T-cell (primary cell): ENCODE measurements around the gene AP5S1. TPM values are rescaled to one million over a fixed set of nuclear protein-coding genes. Genes with fewer than 3 reads are reported as not detected.
A peak's percentile ranks its signal among the peaks of the same experiment; 100 is the strongest.

Experiments
- ATAC-seq, 4 experiments: fragments of 200-7000 bp in 3 of 4; fragments of 150-1000 bp in 1 of 4; cut with Tn5 transposase; replicated peaks in 1 of 4; 1 replicate in 3 of 4; 2 replicates in 1 of 4; pipeline ENCODE4 v1.10.0; 2021; ENCODE audit warnings: moderate library complexity in 3 of 4, mild to moderate bottlenecking in 2 of 4, moderate number of reproducible peaks in 1 of 4
- CTCF ChIA-PET, 2 donors: fragments of 300-600 bp; sonication (Branson Sonifier 250); formaldehyde crosslinking; loops; one replicate each; lab custom pipeline; 2022; ENCODE audit warnings: antibody characterized with exemption in 2 of 2; lab: Charles Lee
- POLR2A ChIA-PET, 2 donors: fragments of 300-600 bp; sonication (Branson Sonifier 250); formaldehyde crosslinking; loops; one replicate each; lab custom pipeline; 2022; ENCODE audit warnings: antibody characterized with exemption in 2 of 2; lab: Charles Lee
- DNase-seq, 35 experiments: peaks; one replicate each; pipeline versions ENCODE4 v3.0.0 to v3.0.0-alpha.2; 2013 to 2023
- H3K27ac ChIP-seq: one replicate; pipeline ENCODE4 v1.5.1; 2013; ENCODE audit warnings: low read length
- H3K27me3 ChIP-seq, 2 experiments: replicated peaks in 1 of 2; 1 replicate in 1 of 2; 2 replicates in 1 of 2; pipeline versions ENCODE4 v1.6.1 to v1.7.0; 2013; ENCODE audit warnings: low read length in 1 of 2, mixed read lengths in 1 of 2; ENCODE audit not compliant: control insufficient read depth in 2 of 2, insufficient read depth in 2 of 2; ENCODE audit errors: extremely low read depth in 1 of 2
- H3K36me3 ChIP-seq, 2 donors: 1 replicate in 1 of 2; 2 replicates in 1 of 2; pipeline versions ENCODE4 v1.6.1 to v1.7.0; 2013; ENCODE audit warnings: low read length in 1 of 2; ENCODE audit not compliant: control insufficient read depth in 2 of 2, insufficient read depth in 1 of 2; ENCODE audit errors: extremely low read depth in 1 of 2
- H3K4me1 ChIP-seq, 2 experiments: 1 replicate in 1 of 2; 2 replicates in 1 of 2; pipeline versions ENCODE4 v1.6.1 to v1.7.0; 2013; ENCODE audit warnings: low read length in 2 of 2, mixed read lengths in 1 of 2; ENCODE audit not compliant: insufficient read depth in 2 of 2, control insufficient read depth in 1 of 2; ENCODE audit errors: extremely low read depth in 1 of 2
- H3K4me3 ChIP-seq, 2 donors: 1 replicate in 1 of 2; 2 replicates in 1 of 2; pipeline versions ENCODE4 v1.5.1 to v1.7.0; 2013; ENCODE audit warnings: mild to moderate bottlenecking in 2 of 2, low read length in 1 of 2, moderate library complexity in 1 of 2; ENCODE audit not compliant: control insufficient read depth in 1 of 2; ENCODE audit errors: extremely low read depth in 1 of 2
- H3K9me3 ChIP-seq: 2 replicates; pipeline ENCODE4 v1.7.0; 2013
- H3K27ac Mint-ChIP-seq, 2 donors: one replicate each; pipeline ENCODE4 v1.8.0; 2020 to 2021; ENCODE audit warnings: mild to moderate bottlenecking in 2 of 2, mixed read lengths in 2 of 2
- H3K27me3 Mint-ChIP-seq, 2 donors: one replicate each; pipeline ENCODE4 v1.8.0; 2021 to 2022; ENCODE audit warnings: mixed read lengths in 2 of 2
- H3K36me3 Mint-ChIP-seq: one replicate; pipeline ENCODE4 v1.8.0; 2021; ENCODE audit warnings: mixed read lengths
- H3K4me1 Mint-ChIP-seq, 3 donors: one replicate each; pipeline ENCODE4 v1.8.0; 2020 to 2022; ENCODE audit warnings: mixed read lengths in 3 of 3, mild to moderate bottlenecking in 1 of 3
- H3K4me3 Mint-ChIP-seq, 3 donors: one replicate each; pipeline ENCODE4 v1.8.0; 2020 to 2022; ENCODE audit warnings: mild to moderate bottlenecking in 3 of 3, mixed read lengths in 3 of 3, moderate library complexity in 3 of 3
- H3K9me3 Mint-ChIP-seq, 3 donors: one replicate each; pipeline ENCODE4 v1.8.0; 2020 to 2022; ENCODE audit warnings: mixed read lengths in 3 of 3
- WGBS: methylation state at CpG from one replicate; pipeline ENCODE4 v1.1.5; 2013; ENCODE audit warnings: missing lambda C conversion rate; ENCODE audit not compliant: insufficient coverage; 5-methylcytosine and 5-hydroxymethylcytosine counted together
- total RNA-seq, 35 experiments: library from RNA in 6 of 35; stranded (reverse) in 6 of 35; fragments of 120-200 nt in 1 of 35; gene quantifications; one replicate each; pipeline versions ENCODE4 v1.2.1 to v1.2.4 and lab custom pipeline; 2013 to 2026

Gene AP5S1
- total RNA-seq, 5 donors from 2014 or later (not counting 1 experiment from before 2014, with no cell fraction given) = 11.5 to 17.3 (median 14.4) TPM

DNA sequence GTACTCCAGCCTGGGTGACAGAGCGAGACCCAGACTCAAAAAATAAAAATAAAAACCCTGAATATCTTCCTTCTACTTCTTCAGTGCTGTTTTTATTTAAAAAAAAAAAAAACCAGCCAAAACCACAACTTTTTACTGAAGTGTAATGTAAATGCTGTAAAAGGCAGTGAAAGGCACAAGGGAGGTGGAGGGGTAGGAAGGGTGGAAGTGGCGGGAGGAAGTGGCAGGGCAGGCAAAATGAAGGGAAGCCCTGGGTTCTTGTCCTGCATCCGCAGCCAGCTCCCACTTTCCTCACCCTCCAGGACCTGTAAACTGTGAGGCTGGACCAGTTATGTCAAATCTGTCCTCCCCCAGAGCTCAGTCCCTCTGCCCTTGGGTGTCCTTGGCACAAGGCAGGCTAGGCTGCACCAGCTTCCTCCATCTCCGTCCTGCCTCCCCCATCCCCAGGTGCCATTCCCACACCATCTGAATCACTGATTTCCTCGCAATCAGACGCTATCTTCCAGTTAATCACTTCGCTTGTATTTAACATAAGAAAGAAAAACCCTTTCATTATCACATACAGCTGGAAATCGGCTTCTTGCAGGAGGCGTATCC, 55.1 kb downstream of the AP5S1 start:
- H3K36me3 ChIP-seq = peaks cover 6 to 24% of the 10 kb centered on the region in 2 donors
- POLR2A ChIA-PET = no interaction called here
- H3K4me1 ChIP-seq = peaks cover 4 to 14% of the 10 kb centered on the region in 2 experiments
- Mint-ChIP-seq H3K36me3 (peaks cover 22% of the 10 kb centered on the region), H3K27me3 (no peaks in the 10 kb centered on the region), H3K4me3 (no peak overlapping the region), H3K27ac (peak overlapping the region in 1 of 2 donors; percentile 6), H3K4me1 (peaks cover 9 to 21% (median 17%) of the 10 kb centered on the region in 3 donors), H3K9me3 (no peaks in the 10 kb centered on the region)
- CTCF ChIA-PET = interaction anchor here (0.6 to 0.7 kb wide), 5 partner anchors 10 to 243 kb away, joined by 3 to 9 read pairs (median 6); no protein-coding TSS in a partner anchor
- DNase-seq (no peak), ATAC-seq (no peak)
- no peak overlapping the region for H3K4me3 ChIP-seq
- H3K9me3 ChIP-seq = no peaks in the 10 kb centered on the region
- WGBS = 100% methylated on average over 1 of the region's 9 CpGs
- no peaks in the 10 kb centered on the region for H3K27me3 ChIP-seq
- H3K27ac ChIP-seq = no peak overlapping the region

DNA sequence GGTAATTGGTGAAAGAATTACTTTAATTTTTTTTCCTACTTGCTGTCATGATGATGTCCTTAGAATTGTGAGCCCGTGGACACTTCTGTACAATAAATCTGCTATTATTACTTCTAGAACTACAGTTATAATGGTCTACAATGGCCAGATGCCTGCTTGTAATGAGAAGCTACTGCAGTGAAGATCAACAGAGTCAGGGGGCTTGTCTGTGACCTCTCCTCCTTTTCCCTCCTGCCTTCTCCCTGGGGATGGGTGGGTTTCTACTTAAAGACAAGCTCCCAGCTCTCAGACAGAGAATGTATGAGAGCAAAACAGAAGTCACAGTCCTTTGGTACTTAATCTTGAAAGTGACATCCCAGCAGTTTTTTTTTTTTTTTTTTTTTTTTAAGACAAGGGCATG, 55.7 kb downstream of the AP5S1 start:
- H3K4me1 Mint-ChIP-seq = peaks cover 9 to 21% (median 17%) of the 10 kb centered on the region in 3 donors
- H3K9me3 Mint-ChIP-seq = no peaks in the 10 kb centered on the region

DNA sequence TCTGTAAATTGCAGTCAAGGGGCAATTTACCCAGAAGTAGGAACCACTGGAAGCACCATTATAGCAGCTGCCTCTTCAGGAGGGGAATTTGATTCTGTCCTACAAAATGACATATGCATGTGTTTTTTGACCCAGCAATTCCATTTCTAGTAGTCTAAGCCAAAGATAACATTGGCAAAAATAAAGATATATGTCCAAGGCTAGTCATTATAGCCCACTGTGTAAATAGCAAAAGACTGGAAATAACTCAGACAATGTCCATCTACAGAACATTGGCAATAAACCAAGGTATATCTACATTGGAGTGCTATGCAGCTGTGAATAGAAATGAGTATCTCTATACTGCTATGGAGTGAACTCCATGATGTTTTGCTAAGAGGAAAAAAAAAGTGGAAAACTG, 56.3 kb downstream of the AP5S1 start:
- Mint-ChIP-seq H3K27me3 (no peaks in the 10 kb centered on the region), H3K27ac (no peak overlapping the region), H3K4me1 (peaks cover 9 to 23% (median 17%) of the 10 kb centered on the region in 3 donors), H3K4me3 (no peak overlapping the region), H3K36me3 (peaks cover 21% of the 10 kb centered on the region), H3K9me3 (no peaks in the 10 kb centered on the region)
- Histone ChIP-seq H3K27ac (no peak overlapping the region), H3K9me3 (no peaks in the 10 kb centered on the region), H3K4me3 (no peak overlapping the region), H3K27me3 (no peaks in the 10 kb centered on the region), H3K36me3 (peaks cover 6 to 18% of the 10 kb centered on the region in 2 donors), H3K4me1 (peaks cover 4 to 14% of the 10 kb centered on the region in 2 experiments)
- POLR2A ChIA-PET = no interaction called here
- CTCF ChIA-PET = interaction anchor here in 1 of 2 donors (0.7 kb wide), 2 partner anchors 71 to 98 kb away, joined by 3 to 5 read pairs; no protein-coding TSS in a partner anchor
- no peak for DNase-seq
- ATAC-seq = no peak

More for the DNA sequence above, 55.7 kb downstream of the AP5S1 start:
- no CpG with 5 or more reads among the region's 1 CpG for WGBS
- DNase-seq (no peak), ATAC-seq (no peak)
- H3K27me3 ChIP-seq = no peaks in the 10 kb centered on the region
- Mint-ChIP-seq H3K36me3 (peaks cover 18% of the 10 kb centered on the region), H3K27ac (no peak overlapping the region), H3K27me3 (no peaks in the 10 kb centered on the region), H3K4me3 (no peak overlapping the region)
- no peaks in the 10 kb centered on the region for H3K9me3 ChIP-seq
- H3K4me1 ChIP-seq = peaks cover 4 to 14% of the 10 kb centered on the region in 2 experiments
- no peak overlapping the region for H3K4me3 ChIP-seq
- no peak overlapping the region for H3K27ac ChIP-seq
- CTCF ChIA-PET = interaction anchor here (0.7 kb wide), 3 partner anchors 10 to 243 kb away, joined by 5 to 9 read pairs (median 6); no protein-coding TSS in a partner anchor
- POLR2A ChIA-PET = no interaction called here
- H3K36me3 ChIP-seq = peaks cover 6 to 24% of the 10 kb centered on the region in 2 donors

Other genes starting within 250 kb of the AP5S1 start
- not detected for gene GFRA4, start 157.1 kb upstream of the AP5S1 start, total RNA-seq
- gene ADAM33, start 138.5 kb upstream of the AP5S1 start, total RNA-seq = not detected
- under 1 TPM in 3 of 5 donors, not detected in 2; 0.06 to 0.16 (median 0.12) TPM for gene SIGLEC1, start 107.9 kb upstream of the AP5S1 start, total RNA-seq
- under 1 TPM in 2 of 5 donors, not detected in 3; 0.10 to 0.12 TPM for gene HSPA12B, start 87.9 kb upstream of the AP5S1 start, total RNA-seq
- gene ADISSP, start 52.8 kb upstream of the AP5S1 start, total RNA-seq = 10 to 100 TPM; 16.2 to 28.7 (median 22.6) TPM
- gene SPEF1, start 39.1 kb upstream of the AP5S1 start, total RNA-seq = under 1 TPM in 1 of 5 donors, not detected in 4; 0.16 TPM
- 10 to 100 TPM; 37.0 to 79.0 (median 60.8) TPM for gene CENPB, start 33.8 kb upstream of the AP5S1 start, total RNA-seq
- gene CDC25B, start 24.2 kb upstream of the AP5S1 start, total RNA-seq = 100 to 1,000 TPM; 216 to 409 (median 401) TPM
- gene MAVS, start 26.3 kb downstream of the AP5S1 start, total RNA-seq = 10 to 100 TPM; 25.7 to 46.9 (median 43.3) TPM
- gene PANK2, start 68.8 kb downstream of the AP5S1 start, total RNA-seq = 10 to 100 TPM; 45.0 to 67.0 (median 63.6) TPM
- gene RNF24, start 195.0 kb downstream of the AP5S1 start, total RNA-seq = 10 to 100 TPM in 4 of 5 donors, 1 to 10 TPM in 1; 6.9 to 31.7 (median 23.7) TPM